ENCODE results near the gene ITPKB.

ITPKB gene

GRCh38 chr1:226702957-226703831 is 35.9 kb downstream of the ITPKB start:
- peak; percentile 70 for DNase-seq

- no peak for DNase-seq
These were observed 36.6 kb downstream of the ITPKB start for GRCh38 chr1:226702318-226702956.

GRCh38 chr1:226700861-226701260 is 38.2 kb downstream of the ITPKB start:
- DNase-seq = no peak

- DNase-seq = no peak
These were observed 39.9 kb downstream of the ITPKB start for GRCh38 chr1:226699166-226699565.

GRCh38 chr1:226698659-226699058 is 40.4 kb downstream of the ITPKB start:
- DNase-seq = no peak

GRCh38 chr1:226697929-226698544 is 41.0 kb downstream of the ITPKB start:
- DNase-seq = no peak

- no peak for DNase-seq
These were observed 41.7 kb downstream of the ITPKB start for GRCh38 chr1:226697151-226697928.

- DNase-seq = no peak
These were observed 42.5 kb downstream of the ITPKB start for GRCh38 chr1:226696547-226696946.

- DNase-seq = no peak
These were observed 43.7 kb downstream of the ITPKB start for GRCh38 chr1:226695335-226695900.

- no peak for DNase-seq
These were observed 46.3 kb downstream of the ITPKB start for GRCh38 chr1:226692823-226693222.

GRCh38 chr1:226692051-226692792 is 46.9 kb downstream of the ITPKB start:
- DNase-seq = no peak

GRCh38 chr1:226691247-226691646 is 47.8 kb downstream of the ITPKB start:
- no peak for DNase-seq

GRCh38 chr1:226690460-226690982 is 48.6 kb downstream of the ITPKB start:
- DNase-seq = peak; percentile 57

- DNase-seq = no peak
These were observed 50.3 kb downstream of the ITPKB start for GRCh38 chr1:226688808-226689207.

- no peak for DNase-seq
These were observed 50.9 kb downstream of the ITPKB start for GRCh38 chr1:226688056-226688748.

GRCh38 chr1:226687426-226687825 is 51.7 kb downstream of the ITPKB start:
- no peak for DNase-seq

- DNase-seq = no peak
These were observed 52.3 kb downstream of the ITPKB start for GRCh38 chr1:226686440-226687425.

- no peak for DNase-seq
These were observed 53.8 kb downstream of the ITPKB start for GRCh38 chr1:226685196-226685820.

GRCh38 chr1:226684026-226684425 is 55.1 kb downstream of the ITPKB start:
- DNase-seq = no peak

Measured in NCI-H146 (cell line).